Measurements from ENCODE around the gene IBTK.
A peak's percentile ranks its signal among the peaks of the same experiment; 100 is the strongest.
"Not testable (repeated sequence)": the region's sequence is repeated elsewhere in the genome, so short reads cannot be mapped to it uniquely, and the experiment has no call there.

Gene IBTK

DNA sequence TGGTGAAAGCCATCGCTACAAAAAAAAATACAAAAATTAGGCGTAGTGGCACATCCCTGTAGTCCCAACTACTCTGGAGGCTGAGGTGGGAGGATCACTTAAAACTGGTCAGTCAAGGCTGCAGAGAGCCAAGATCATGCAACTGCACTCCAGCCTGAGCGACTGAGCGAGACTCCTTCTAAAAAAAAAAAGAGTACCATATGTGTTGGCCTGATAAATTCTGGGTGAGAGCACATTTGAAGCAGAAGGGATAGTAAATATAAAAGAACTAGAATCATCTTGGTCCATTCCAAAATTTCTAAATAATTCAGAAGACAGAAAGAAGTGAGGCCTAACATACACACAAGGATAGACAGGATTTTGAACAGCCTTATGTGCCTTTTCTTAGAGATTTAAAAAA, 2.2 kb downstream of the IBTK start:
- DNase-seq: no peak

DNA sequence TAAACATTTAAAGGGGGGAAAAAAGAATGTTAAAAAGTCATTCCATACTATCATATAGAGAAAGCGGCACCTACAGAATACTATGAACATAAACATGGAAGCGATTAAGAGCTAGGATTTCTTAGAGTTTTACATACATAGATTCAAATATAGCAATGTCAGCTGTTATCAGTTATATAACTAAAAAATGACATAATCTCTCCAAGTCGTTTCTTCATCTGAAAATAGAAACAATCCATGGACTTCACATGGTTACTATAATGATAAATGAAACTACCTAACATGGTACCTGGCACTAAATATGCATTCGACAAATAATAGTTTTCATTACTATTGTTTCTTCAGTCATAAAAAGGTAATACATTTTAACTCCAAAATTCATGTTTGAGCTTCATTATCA, 3.7 kb downstream of the IBTK start:
- DNase-seq: no peak

- no peak for DNase-seq
Observed at GRCh38 chr6:82240186-82240585, 7.4 kb downstream of the IBTK start.

GRCh38 chr6:82239597-82239996, 7.9 kb downstream of the IBTK start:
- DNase-seq: no peak

DNA sequence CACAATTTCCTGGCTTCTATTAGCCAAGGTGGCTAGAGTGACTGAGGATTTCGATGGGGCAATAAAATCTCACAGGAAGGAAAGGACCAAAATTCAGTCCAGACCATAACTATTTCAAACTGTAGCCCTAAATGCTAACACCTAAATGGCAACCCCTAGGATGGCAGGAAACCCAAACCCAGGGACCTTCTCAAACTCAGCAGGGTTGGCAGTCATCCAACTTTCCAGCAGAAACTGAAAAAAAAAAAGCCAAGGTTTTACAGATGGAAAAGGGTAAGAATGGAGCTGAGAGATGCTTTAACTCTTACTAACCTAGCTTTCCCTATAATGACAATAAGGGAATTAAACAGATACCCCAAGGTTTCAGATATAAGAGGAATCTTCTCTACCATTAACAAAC, 10.5 kb downstream of the IBTK start:
- DNase-seq: peak; percentile 16

DNA sequence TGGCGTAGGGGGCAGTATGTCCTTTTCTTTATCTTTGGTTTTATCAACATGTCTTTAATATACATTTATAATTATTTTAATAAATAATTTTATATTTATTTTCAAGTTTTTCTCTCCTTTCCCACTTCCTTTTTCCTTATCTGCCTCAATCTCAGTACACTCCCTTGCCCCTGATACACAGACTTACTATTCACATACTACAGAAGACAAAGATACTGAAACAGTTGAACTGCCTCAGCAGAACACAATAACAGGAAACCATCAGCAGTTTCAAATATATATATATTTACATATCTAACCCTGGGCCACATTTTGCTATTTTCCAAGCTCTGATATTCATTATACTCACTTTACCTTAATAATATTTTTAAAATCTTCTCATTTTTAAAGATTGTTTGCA, 19.8 kb downstream of the IBTK start:
- DNase-seq: no peak

DNA sequence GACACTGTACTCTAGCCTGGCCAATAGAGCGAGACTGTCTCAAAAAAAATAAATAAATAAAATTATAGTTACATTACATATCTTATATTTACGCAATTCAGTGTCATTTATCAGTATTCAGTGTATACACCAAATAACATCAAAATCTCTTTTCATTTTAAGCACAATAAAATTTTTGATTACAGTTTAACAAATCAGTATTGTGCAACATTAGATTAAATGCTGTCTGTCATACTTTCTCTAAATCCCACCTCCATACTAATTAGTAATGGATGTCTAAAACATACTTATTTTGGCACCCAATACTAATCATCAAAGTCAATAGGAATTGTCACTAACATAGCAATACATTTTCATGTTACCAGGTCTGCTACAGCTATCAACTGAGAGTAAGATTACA, 27.4 kb downstream of the IBTK start:
- DNase-seq: no peak

- no peak for DNase-seq
Observed at GRCh38 chr6:82217018-82217586, 30.4 kb downstream of the IBTK start.

DNA sequence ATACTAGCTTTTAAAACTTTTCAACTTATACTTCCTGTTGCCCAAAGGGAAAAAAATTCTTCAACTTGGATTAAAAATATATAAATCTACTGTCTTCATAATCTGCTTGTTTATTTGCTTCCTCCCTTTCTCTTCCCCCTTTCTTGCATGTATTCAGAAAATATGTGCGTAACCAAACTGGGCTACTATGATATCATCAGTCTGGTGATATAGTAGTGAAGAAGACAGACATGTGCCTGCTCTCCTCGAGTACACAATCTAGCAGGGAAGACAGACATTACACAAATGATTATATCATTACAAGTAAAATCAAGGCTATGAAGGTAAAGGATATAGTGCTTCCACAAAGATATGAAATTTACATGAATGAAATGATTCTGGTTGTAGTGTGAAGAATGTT, 31.0 kb downstream of the IBTK start:
- no peak for DNase-seq

DNA sequence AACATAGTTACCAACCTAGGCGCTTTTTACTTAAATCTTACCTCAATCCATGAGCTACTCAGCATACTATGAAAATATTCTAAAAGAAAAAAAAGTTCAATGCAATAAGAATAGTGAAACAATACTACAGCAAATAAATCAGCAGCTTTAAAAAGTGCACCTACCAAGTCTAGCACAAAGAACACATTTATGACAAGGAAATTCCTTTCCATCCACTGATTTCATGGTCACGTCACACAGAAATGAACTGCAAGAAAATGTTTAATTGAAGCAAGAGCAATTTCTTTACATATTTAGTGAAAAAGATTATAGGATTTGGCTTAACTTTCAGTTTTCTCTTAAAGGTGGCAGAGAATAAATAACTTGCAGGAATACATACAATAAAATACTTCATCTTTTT, 36.2 kb downstream of the IBTK start:
- no peak for DNase-seq

DNA sequence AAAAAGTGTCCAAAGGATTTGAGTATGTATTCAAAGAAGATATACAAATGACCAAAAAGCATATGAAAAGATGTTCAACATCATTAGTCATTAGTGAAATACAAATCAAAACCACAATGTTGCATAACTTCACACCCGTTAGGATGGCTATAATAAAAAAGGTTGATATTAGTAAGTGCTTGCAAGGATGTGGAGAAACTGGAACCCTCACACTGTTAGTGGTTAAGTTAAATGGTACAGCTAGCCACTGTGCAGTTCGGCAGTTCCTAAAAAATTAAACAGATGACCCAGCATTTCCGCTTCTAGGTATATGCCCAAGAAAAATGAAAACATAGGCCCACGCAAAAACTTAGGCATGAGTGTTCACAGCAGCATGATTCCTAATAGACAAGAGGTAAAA, 38.6 kb downstream of the IBTK start:
- DNase-seq: peak; percentile 1

- DNase-seq: peak; percentile 15
Observed at GRCh38 chr6:82205930-82206392, 41.6 kb downstream of the IBTK start.

DNA sequence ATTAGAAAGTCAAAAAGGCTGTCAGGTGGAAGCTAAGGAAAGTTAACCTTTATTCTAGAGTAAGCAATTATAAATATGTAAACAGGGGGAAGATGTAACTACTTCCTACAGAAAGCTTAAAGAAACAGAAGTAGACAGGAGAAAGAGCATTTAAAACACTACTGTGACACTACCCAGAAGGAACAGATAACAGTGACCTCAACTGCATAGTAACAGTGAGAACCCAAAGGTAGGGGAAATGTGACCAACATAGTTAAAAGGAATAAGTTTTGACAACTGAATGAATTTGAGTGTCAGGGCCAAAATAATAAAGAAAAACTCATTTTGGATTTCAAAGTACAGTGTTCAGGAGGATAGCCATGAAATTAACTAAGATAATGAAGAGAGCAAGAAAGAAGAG, 43.5 kb downstream of the IBTK start:
- DNase-seq: no peak

- DNase-seq: no peak
Observed at GRCh38 chr6:82197784-82198183, 49.8 kb downstream of the IBTK start.

DNA sequence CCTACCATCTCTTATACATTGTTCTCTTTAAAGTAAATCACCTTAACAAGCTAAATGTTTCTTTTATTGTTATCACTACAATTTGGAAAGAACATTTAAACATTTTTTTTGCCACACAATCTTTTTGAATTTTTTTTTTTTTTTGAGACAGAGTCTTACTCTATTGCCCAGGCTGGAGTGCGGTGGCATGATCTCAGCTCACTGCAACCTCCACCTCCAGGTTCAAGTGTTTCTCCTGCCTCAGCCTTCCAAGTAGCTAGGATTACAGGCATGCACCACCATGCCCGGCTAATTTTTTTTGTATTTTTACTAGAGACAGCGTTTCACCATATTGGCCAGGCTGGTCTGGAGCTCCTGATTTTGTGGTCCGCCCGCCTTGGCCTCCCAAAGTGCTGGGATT, 50.3 kb downstream of the IBTK start:
- not testable (repeated sequence) for DNase-seq

- DNase-seq: no peak
Observed at GRCh38 chr6:82196161-82196560, 51.4 kb downstream of the IBTK start.

- DNase-seq: no peak
Observed at GRCh38 chr6:82195619-82196018, 51.9 kb downstream of the IBTK start.

- DNase-seq: peak; percentile 2
Observed at GRCh38 chr6:82185948-82186535, 61.5 kb downstream of the IBTK start.

GRCh38 chr6:82183642-82184282, 63.8 kb downstream of the IBTK start:
- peak; percentile 9 for DNase-seq

DNA sequence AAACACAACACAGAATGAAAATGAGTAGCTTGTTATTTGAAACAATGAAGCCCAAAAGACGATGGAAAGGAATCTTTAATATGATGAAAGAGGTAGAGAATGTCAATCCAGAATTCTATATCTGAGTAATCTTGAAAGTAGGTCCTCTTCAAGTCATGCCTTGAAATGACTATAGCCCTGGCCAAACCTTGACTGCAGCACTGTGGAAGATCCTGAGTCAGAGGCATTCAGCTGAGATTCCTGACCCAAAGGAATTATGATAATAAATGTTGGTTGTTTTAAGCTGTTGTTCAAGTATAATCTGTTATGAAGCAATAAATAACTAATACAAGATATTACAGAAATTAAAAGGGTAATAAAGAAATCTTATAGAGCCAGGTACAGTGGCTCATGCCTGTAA, 64.8 kb downstream of the IBTK start:
- peak; percentile 58 for DNase-seq

DNA sequence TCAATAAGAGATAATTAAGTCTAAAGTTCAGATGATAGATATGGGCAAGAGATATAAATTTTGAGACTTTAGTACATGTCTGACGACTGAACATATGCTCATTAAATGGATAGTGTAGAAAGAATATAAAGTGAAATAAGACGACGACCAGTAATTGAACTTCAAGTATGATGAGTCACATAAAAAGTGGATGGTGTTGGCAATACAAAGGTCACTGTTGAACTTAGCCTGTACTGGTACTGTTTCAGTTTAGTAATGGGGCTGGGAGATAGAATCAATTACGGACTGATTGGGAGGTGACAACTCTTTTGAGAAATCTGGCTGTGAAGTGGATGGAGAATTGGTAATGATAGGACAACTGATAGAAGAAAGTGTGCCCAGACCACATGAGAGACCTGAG, 68.1 kb downstream of the IBTK start:
- DNase-seq: no peak

GRCh38 chr6:82178759-82179112, 68.8 kb downstream of the IBTK start:
- peak; percentile 2 for DNase-seq

- DNase-seq: peak; percentile 71
Observed at GRCh38 chr6:82178077-82178758, 69.3 kb downstream of the IBTK start.

DNA sequence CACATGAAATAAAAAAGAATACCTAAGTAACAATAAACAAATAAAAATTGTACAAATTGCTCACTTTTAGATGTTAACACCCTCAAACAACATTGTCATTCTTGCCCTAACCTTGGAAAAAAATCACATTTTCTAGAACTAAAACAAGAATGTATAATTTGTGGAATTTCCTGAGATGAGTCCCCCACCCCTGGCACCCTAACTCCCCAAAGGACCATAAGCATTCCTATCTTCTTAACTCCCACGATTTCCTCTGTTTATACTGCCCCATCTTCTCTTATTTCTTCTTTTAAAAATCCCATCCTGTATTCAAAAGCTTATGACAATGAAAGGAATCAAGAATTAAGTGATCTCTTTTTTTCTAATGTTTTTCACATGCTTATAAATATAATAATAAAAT, 70.9 kb downstream of the IBTK start:
- DNase-seq: peak; percentile 44

Measured in fibroblast of skin of abdomen (primary cell).